GM12875 (cell line): ENCODE data around the gene ABLIM3.

Experiments used
- H3K4me3 ChIP-seq: one replicate; pipeline ENCODE4 v1.5.1; 2011; ENCODE audit warnings: low read depth, low read length, control low read depth
- TF ChIP-seq, protein P1 (sequence below): IDR thresholded peaks from 2 replicates; pipeline ENCODE4 v1.5.1; 2011; ENCODE audit warnings: low read depth, mild to moderate bottlenecking, control low read depth, inconsistent platforms, low read length, moderate library complexity, borderline replicate concordance; ENCODE audit not compliant: insufficient read depth

Gene ABLIM3

DNA sequence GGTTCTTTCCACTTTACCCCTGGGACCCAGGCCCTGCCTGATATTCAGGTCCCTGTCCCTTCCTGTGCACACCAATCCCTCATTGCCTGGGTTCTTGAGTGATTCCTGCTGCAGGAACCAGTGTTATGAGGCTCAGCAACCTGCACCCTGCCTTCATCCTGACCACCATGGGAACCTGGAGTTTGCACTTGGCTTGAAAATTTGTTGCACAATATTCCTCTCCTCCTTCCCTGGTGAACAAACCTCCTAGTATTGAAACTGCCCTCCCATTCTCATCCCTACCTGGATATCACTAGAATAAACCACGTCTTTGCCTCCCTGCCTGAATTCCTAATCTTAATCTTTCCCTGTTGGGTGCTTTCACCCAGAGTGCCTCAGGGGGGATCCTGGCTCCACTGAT is 78.3 kb downstream of the ABLIM3 start:
- no peak overlapping the region for H3K4me3 ChIP-seq
- TF ChIP-seq, protein P1, sequence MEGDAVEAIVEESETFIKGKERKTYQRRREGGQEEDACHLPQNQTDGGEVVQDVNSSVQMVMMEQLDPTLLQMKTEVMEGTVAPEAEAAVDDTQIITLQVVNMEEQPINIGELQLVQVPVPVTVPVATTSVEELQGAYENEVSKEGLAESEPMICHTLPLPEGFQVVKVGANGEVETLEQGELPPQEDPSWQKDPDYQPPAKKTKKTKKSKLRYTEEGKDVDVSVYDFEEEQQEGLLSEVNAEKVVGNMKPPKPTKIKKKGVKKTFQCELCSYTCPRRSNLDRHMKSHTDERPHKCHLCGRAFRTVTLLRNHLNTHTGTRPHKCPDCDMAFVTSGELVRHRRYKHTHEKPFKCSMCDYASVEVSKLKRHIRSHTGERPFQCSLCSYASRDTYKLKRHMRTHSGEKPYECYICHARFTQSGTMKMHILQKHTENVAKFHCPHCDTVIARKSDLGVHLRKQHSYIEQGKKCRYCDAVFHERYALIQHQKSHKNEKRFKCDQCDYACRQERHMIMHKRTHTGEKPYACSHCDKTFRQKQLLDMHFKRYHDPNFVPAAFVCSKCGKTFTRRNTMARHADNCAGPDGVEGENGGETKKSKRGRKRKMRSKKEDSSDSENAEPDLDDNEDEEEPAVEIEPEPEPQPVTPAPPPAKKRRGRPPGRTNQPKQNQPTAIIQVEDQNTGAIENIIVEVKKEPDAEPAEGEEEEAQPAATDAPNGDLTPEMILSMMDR, result no peak

DNA sequence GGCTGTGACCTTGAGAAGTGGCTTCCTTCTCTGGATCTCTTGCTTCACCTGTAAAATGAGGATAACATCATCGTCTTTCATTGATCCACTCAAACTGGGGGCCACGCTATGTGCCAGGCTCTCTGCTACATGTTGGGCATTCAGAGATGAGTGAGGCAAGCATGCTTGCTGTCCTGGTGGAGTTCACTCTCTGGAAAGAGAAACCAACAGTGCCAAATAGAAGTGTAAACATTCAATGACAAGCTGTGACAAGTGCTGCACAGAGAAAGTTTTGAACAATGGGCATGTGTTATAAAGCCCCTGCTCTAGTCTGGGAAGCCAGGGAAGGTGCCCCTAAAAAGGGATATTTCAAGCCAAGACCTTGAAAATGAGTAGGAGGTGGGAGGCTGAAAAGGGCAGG is 79.5 kb downstream of the ABLIM3 start:
- TF ChIP-seq, protein P1, result no peak
- no peak overlapping the region for H3K4me3 ChIP-seq

DNA sequence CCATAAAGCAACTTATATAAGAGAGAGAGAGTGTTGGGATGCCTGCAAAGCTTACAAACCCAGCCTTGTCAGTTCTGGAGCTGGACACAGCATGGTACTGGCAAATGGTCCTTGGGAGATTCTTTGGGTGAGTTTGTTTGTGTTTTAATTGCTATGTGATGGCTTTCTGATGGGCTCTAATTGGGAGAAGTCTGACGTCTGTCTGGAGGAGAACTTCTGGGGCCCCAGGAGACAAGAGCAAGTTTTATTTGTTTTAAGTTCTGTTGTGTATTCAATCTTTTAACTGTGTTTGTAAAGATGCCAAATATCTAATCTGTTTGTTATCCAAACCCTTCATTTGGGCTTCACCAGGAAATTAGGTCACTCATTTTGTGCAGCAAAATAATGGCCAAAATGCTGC is 80.0 kb downstream of the ABLIM3 start:
- TF ChIP-seq, protein P1, result no peak
- H3K4me3 ChIP-seq, result no peak overlapping the region

DNA sequence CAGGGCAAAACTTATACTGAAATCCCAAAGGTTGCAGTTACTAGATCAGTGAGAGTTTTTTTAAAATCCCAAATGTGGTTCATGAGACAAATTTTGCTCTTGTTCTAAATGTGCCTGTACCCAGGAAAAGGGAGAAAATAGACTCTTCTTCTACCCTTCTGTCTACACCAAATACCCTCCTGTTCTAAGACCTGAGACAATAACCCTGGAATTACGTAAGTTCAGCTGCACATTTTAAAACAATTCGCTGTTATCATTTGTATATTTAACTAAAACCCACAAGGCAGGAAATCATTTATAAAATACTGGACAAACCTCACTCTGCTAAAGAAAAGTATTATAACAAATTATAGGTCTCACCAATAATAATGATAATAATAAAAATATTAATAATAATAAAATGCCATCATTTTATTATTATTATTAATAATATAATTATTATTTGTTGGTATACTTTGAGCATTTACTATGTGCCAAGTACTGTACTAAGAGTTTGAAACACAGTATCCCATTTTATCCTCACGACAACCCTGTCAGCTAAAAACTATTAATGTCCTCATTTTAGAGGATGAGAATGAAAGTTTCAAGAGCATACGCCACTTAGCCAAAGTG is 80.5 kb downstream of the ABLIM3 start:
- H3K4me3 ChIP-seq, result no peak overlapping the region
- TF ChIP-seq, protein P1, result no peak

DNA sequence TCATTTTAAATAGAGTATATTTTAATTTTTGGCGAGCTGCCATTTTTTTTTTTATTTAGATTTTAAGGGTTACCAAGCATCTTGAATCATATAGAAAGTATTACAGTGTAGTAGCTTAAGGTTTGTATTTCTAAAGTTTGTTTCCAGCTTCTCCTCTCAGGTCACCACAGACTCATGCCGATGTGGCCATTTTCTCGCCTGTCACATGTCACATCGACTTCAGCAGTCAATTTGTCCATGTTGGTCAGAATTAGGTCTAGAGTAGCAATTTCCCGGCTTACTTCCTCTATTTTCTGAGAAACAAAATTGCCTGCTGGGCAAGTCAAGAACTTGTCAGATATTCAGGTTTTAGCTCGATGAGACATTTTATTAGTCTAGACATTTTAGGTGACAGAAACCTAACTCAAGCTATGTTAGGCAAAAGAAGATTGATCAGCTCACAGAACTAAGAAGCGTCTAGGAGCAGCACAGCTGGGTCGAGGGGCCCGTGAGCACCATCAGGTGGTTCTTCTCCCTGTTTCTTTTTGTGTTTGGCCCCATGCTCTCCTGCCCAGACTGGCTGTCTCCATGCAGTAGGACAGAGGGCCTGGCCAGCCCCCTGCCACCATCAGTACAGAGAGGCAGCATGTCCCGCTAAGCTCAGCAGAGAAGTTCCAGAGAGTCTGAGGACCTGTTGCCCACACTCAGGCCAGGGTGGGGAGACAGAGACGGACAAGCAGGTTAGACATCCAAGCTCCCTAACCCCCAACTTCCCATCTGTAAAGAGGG is 82.0 kb downstream of the ABLIM3 start:
- no peak overlapping the region for H3K4me3 ChIP-seq
- TF ChIP-seq, protein P1, result no peak

DNA sequence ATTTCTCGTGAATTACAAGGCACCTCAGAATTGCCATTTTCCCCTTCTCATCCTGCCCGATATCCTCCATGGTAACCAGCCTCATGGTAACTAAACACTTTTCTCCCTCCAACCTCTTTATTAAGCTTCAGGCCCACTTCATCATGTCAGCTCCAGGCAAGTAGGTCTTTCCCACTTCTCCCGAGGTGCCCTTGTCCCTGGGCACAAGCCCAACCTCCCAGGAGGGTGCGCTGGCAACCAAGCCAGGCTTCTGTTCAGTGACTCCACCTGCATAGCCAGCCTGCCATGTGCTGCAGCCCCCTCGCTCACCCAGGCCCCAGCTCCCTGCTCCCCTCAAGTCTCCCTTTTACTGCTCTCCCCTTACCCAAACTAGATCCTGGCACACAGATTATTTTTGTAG is 83.0 kb downstream of the ABLIM3 start:
- TF ChIP-seq, protein P1, result no peak
- no peak overlapping the region for H3K4me3 ChIP-seq
